Esophagus muscularis mucosa (tissue), 4 donors: Measurements from ENCODE around the gene PROCA1. TPM values are rescaled to one million over a fixed set of nuclear protein-coding genes. Genes with fewer than 3 reads are reported as not detected.
A peak's percentile ranks its signal among the peaks of the same experiment; 100 is the strongest.

Experiments used
- DNase-seq: peaks from one replicate; pipeline ENCODE4 v3.0.0-alpha.2; 2017; ENCODE audit errors: extremely low spot score
- H3K27ac ChIP-seq, 4 donors: fragments of 200-600 bp; sonication (generic); replicated peaks in 1 of 4; 1 replicate in 3 of 4; 2 replicates in 1 of 4; pipeline ENCODE4 v1.5.1; 2016 to 2019; ENCODE audit warnings: mild to moderate bottlenecking in 1 of 4
- H3K27me3 ChIP-seq, 4 donors: fragments of 200-600 bp; sonication (generic); one replicate each; pipeline versions ENCODE4 v1.5.1 to v1.6.0; 2016 to 2019
- H3K36me3 ChIP-seq, 4 donors: fragments of 200-600 bp; sonication (generic); one replicate each; pipeline ENCODE4 v1.5.1; 2016 to 2019
- H3K4me1 ChIP-seq, 4 donors: fragments of 200-600 bp; sonication (generic); one replicate each; pipeline ENCODE4 v1.5.1; 2016 to 2019
- H3K4me3 ChIP-seq, 4 donors: fragments of 200-600 bp; sonication (generic); 1 replicate in 2 of 4; 2 replicates in 2 of 4; pipeline ENCODE4 v1.5.1; 2016 to 2019; ENCODE audit warnings: mild to moderate bottlenecking in 4 of 4, moderate library complexity in 1 of 4
- H3K9me3 ChIP-seq, 4 donors: fragments of 200-600 bp; sonication (generic); 1 replicate in 3 of 4; 2 replicates in 1 of 4; pipeline ENCODE4 v1.5.1; 2016 to 2019
- EP300 ChIP-seq: sonication (generic); formaldehyde crosslinking; IDR thresholded peaks from one replicate; pipeline ENCODE4 v1.6.1; 2017; ENCODE audit warnings: antibody characterized with exemption
- POLR2A ChIP-seq: fragments of 450-650 bp; IDR thresholded peaks from one replicate; pipeline ENCODE4 v1.6.1; 2017; ENCODE audit warnings: antibody characterized with exemption, moderate library complexity, mild to moderate bottlenecking, low read depth
- POLR2AphosphoS5 ChIP-seq, 2 donors: sonication (generic); formaldehyde crosslinking; IDR thresholded peaks; one replicate each; pipeline ENCODE4 v1.6.1; 2017; ENCODE audit warnings: antibody characterized with exemption in 2 of 2
- WGBS: methylation state at CpG from one replicate; pipeline ENCODE4 v1.1.5; 2018; 5-methylcytosine and 5-hydroxymethylcytosine counted together
- intact Hi-C: fragments of 100-400 bp; cut with DNase I; formaldehyde crosslinking; loops from one replicate; pipeline ENCODE4 v1.15.1; 2023
- total RNA-seq, 4 donors: library from RNA; depleted of rRNA; stranded (reverse); fragments of >200 nt; gene quantifications; one replicate each; pipeline versions ENCODE4 v1.1.0 to v1.2.1, GENCODE V29; 2016
- TF ChIP-seq, protein P1 (sequence below), 3 experiments: fragments of 200-600 bp in 2 of 3; fragments of 450-650 bp in 1 of 3; sonication (generic) in 2 of 3; IDR thresholded peaks; one replicate each; pipeline ENCODE4 v1.5.1; 2017 to 2019; ENCODE audit warnings: antibody characterized with exemption in 3 of 3, mild to moderate bottlenecking in 2 of 3, moderate library complexity in 1 of 3

The PROCA1 gene
- 1 to 10 TPM in 1 of 4 donors, under 1 TPM in 3; 0.50 to 2.1 (median 0.85) TPM for total RNA-seq

- H3K27ac ChIP-seq, result peak within 1 kb of the TSS; percentile 91 to 96 (median 93)
- no peak for DNase-seq
- intact Hi-C loops, result no loop called here
- peaks cover 28 to 48% (median 38%) of the 10 kb centered on the region in 4 donors for H3K4me1 ChIP-seq
- H3K36me3 ChIP-seq, result peaks cover 5 to 33% (median 21%) of the 10 kb centered on the region in 4 donors
- H3K4me3 ChIP-seq, result peak within 1 kb of the TSS; percentile 65 to 79 (median 72)
- H3K9me3 ChIP-seq, result no peaks in the 10 kb centered on the region
- no peak for TF ChIP-seq POLR2A
- TF ChIP-seq EP300, result no peak
- TF ChIP-seq, protein P1, sequence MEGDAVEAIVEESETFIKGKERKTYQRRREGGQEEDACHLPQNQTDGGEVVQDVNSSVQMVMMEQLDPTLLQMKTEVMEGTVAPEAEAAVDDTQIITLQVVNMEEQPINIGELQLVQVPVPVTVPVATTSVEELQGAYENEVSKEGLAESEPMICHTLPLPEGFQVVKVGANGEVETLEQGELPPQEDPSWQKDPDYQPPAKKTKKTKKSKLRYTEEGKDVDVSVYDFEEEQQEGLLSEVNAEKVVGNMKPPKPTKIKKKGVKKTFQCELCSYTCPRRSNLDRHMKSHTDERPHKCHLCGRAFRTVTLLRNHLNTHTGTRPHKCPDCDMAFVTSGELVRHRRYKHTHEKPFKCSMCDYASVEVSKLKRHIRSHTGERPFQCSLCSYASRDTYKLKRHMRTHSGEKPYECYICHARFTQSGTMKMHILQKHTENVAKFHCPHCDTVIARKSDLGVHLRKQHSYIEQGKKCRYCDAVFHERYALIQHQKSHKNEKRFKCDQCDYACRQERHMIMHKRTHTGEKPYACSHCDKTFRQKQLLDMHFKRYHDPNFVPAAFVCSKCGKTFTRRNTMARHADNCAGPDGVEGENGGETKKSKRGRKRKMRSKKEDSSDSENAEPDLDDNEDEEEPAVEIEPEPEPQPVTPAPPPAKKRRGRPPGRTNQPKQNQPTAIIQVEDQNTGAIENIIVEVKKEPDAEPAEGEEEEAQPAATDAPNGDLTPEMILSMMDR (IDR thresholded peaks at IDR 0.05), result no peak
- 43% methylated on average over 1 of the region's 20 CpGs for WGBS
- H3K27me3 ChIP-seq, result no peaks in the 10 kb centered on the region
Measured at GRCh38 chr17:28711723-28712031, at the start of gene PROCA1. PROCA1 (minus strand) TSS chr17:28711888; CDS start chr17:28711660, 228 bp downstream.

GRCh38 chr17:28760601-28761562 is 49.2 kb upstream of the PROCA1 start:
- DNase-seq, result no peak
- no peaks in the 10 kb centered on the region for H3K27me3 ChIP-seq
- TF ChIP-seq EP300 (no peak), POLR2AphosphoS5 (IDR thresholded peaks at IDR 0.05) (peak in 1 of 2 donors; percentile 11)
- peak overlapping the region in 2 of 4 donors; percentile 25 to 54 for H3K27ac ChIP-seq
- intact Hi-C loops, result loop anchor here (5.0 kb wide), 5 partner anchors 39 to 156 kb away; partner anchors contain the start of genes ERAL1 and FAM222B
- peaks cover 17 to 64% (median 39%) of the 10 kb centered on the region in 4 donors for H3K36me3 ChIP-seq
- WGBS, result 39% methylated on average over 9 of the region's 9 CpGs
- H3K4me1 ChIP-seq, result peaks cover 17 to 32% (median 27%) of the 10 kb centered on the region in 4 donors
- no peak overlapping the region for H3K4me3 ChIP-seq
- no peaks in the 10 kb centered on the region for H3K9me3 ChIP-seq

GRCh38 chr17:28759256-28759865 is 47.7 kb upstream of the PROCA1 start:
- intact Hi-C loops, result loop anchor here (5.0 kb wide), 1 partner anchor 138 kb away; the partner anchor contains the start of gene FLOT2
- no peak overlapping the region for H3K27ac ChIP-seq
- 93% methylated on average over 14 of the region's 18 CpGs for WGBS
- H3K36me3 ChIP-seq, result peaks cover 17 to 57% (median 34%) of the 10 kb centered on the region in 4 donors
- no peak for DNase-seq
- H3K4me3 ChIP-seq, result no peak overlapping the region
- TF ChIP-seq EP300 (no peak), POLR2AphosphoS5 (IDR thresholded peaks at IDR 0.05) (no peak), POLR2A (no peak)
- TF ChIP-seq, protein P1 (IDR thresholded peaks at IDR 0.05), result no peak
- H3K27me3 ChIP-seq, result no peaks in the 10 kb centered on the region
- H3K9me3 ChIP-seq, result no peaks in the 10 kb centered on the region
- H3K4me1 ChIP-seq, result peaks cover 17 to 32% (median 26%) of the 10 kb centered on the region in 4 donors

- intact Hi-C loops, result loop anchor here (5.0 kb wide), 1 partner anchor 139 kb away; the partner anchor contains the start of gene FLOT2
- Histone ChIP-seq H3K4me1 (peaks cover 16 to 26% (median 21%) of the 10 kb centered on the region in 4 donors), H3K4me3 (no peak overlapping the region), H3K27me3 (no peaks in the 10 kb centered on the region), H3K27ac (no peak overlapping the region), H3K36me3 (peaks cover 17 to 55% (median 34%) of the 10 kb centered on the region in 4 donors), H3K9me3 (no peaks in the 10 kb centered on the region)
- WGBS, result 100% methylated on average over 1 of the region's 32 CpGs
- DNase-seq, result no peak
- TF ChIP-seq POLR2A, result no peak
- TF ChIP-seq EP300, result no peak
- TF ChIP-seq POLR2AphosphoS5 (IDR thresholded peaks at IDR 0.05), result no peak
- TF ChIP-seq, protein P1 (IDR thresholded peaks at IDR 0.05), result no peak
Measured at GRCh38 chr17:28758411-28759121, 46.9 kb upstream of the PROCA1 start.
